PC-9 (cell line): ENCODE data around the gene RALGPS2. TPM values are rescaled to one million over a fixed set of nuclear protein-coding genes. Genes with fewer than 3 reads are reported as not detected.

ENCODE experiments used
- BruUV-seq: library from RNA; stranded (reverse); fragments of 400-500 nt; replicated peaks from 2 replicates; lab custom pipeline; 2021; lab: Mats Ljungman, UMichigan
- CTCF ChIA-PET: fragments of 300-600 bp; sonication (Branson Sonifier 250); formaldehyde crosslinking; loops from one replicate; lab custom pipeline; 2022; ENCODE audit warnings: antibody characterized with exemption; lab: Charles Lee
- POLR2A ChIA-PET: fragments of 300-600 bp; sonication (Branson Sonifier 250); formaldehyde crosslinking; loops from one replicate; lab custom pipeline; 2022; ENCODE audit warnings: antibody characterized with exemption; ENCODE audit not compliant: unreplicated experiment; lab: Charles Lee
- DNase-seq, 2 experiments: peaks; one replicate each; pipeline versions ENCODE4 v3.0.0 to v3.0.0-alpha.2; 2015 to 2022; ENCODE audit warnings: mixed read lengths in 1 of 2
- H2AFZ ChIP-seq: fragments of 200-600 bp; sonication (generic); 2 replicates; pipeline ENCODE4 v1.8.1; 2017; ENCODE audit warnings: antibody characterized with exemption
- H3F3A ChIP-seq: fragments of 200-600 bp; sonication (generic); 2 replicates; pipeline ENCODE4 v1.8.1; 2017; ENCODE audit warnings: antibody characterized with exemption, mild to moderate bottlenecking, low read depth; ENCODE audit not compliant: insufficient read depth
- H3K27ac ChIP-seq: fragments of 200-600 bp; sonication (generic); 2 replicates; pipeline ENCODE4 v1.6.1; 2016; ENCODE audit warnings: mixed run types
- H3K27me3 ChIP-seq: fragments of 200-600 bp; sonication (generic); 2 replicates; pipeline ENCODE4 v1.6.1; 2016; ENCODE audit warnings: low read depth, mixed run types; ENCODE audit not compliant: insufficient read depth
- H3K36me3 ChIP-seq: fragments of 200-600 bp; sonication (generic); 2 replicates; pipeline ENCODE4 v1.6.1; 2016; ENCODE audit warnings: low read depth, mixed run types
- H3K4me1 ChIP-seq: fragments of 200-600 bp; sonication (generic); replicated peaks from 2 replicates; pipeline ENCODE4 v1.6.1; 2016; ENCODE audit warnings: mixed run types; ENCODE audit not compliant: insufficient read depth
- H3K4me2 ChIP-seq: fragments of 200-600 bp; sonication (generic); 2 replicates; pipeline ENCODE4 v1.6.1; 2017; ENCODE audit warnings: mixed run types
- H3K4me3 ChIP-seq: fragments of 200-600 bp; sonication (generic); 2 replicates; pipeline ENCODE4 v1.6.1; 2016; ENCODE audit warnings: mixed run types
- H3K79me2 ChIP-seq: fragments of 200-600 bp; sonication (generic); 2 replicates; pipeline ENCODE4 v1.6.1; 2017; ENCODE audit warnings: low read depth, mixed run types
- H3K9me2 ChIP-seq: fragments of 200-600 bp; sonication (generic); 2 replicates; pipeline ENCODE4 v1.8.1; 2017; ENCODE audit warnings: mild to moderate bottlenecking; ENCODE audit not compliant: insufficient read depth
- H3K9me3 ChIP-seq: fragments of 200-600 bp; sonication (generic); 2 replicates; pipeline ENCODE4 v1.8.1; 2016; ENCODE audit warnings: low read depth; ENCODE audit not compliant: insufficient read depth
- H4K20me1 ChIP-seq: fragments of 200-600 bp; sonication (generic); 2 replicates; pipeline ENCODE4 v1.8.1; 2017; ENCODE audit not compliant: insufficient read depth
- EZH2 ChIP-seq: fragments of 200-600 bp; sonication (generic); IDR thresholded peaks from 2 replicates; pipeline ENCODE4 v1.8.0; 2017; ENCODE audit warnings: antibody characterized with exemption, low read depth
- intact Hi-C: fragments of 100-400 bp; cut with micrococcal nuclease; formaldehyde crosslinking; loops from one replicate; pipeline ENCODE4 v1.10.0; 2022; ENCODE audit not compliant: unreplicated experiment
- total RNA-seq: library from RNA; stranded (reverse); gene quantifications from 2 replicates; pipeline ENCODE4 v1.2.3, GENCODE V29; 2021
- TF ChIP-seq, protein P1 (sequence below): fragments of 200-600 bp; sonication (generic); conservative IDR thresholded peaks from 2 replicates; pipeline ENCODE4 v1.6.1; 2017; ENCODE audit warnings: mixed run types, antibody characterized with exemption, mild to moderate bottlenecking, moderate library complexity

RALGPS2 gene
- total RNA-seq, 1 experiment from 2014 or later, result 62.4 TPM

DNA sequence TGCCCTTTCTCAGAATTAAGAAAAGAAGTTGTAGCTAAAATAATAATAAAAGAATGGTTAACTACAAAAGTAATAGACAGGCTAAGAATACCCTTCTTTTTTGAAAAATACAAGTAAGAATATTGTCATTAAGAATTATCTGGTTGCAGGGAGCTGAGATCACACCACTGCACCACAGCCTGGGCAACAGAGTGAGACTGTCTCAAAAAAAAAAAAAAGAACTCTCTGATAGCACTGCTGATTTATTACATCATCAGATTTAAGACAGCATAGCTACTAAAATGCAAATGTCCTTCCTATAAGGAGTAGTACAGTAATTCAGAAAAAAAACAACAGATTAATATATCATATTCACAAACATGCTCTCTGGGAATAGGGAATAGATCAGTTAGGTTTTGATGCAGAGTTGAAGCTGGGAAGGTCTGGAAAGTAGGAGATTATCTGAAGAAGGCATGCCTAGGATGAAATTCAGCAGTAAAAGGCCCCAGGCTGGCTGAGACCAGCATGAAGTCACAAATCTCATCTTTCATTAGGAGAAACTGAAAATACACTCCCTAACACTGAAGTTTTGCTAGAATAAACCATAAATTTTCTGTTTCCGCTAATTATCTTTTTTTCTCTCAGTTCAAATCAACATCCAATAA lies 176.6 kb downstream of the RALGPS2 start:
- no peaks in the 10 kb centered on the region for H3K9me3 ChIP-seq
- H3K4me2 ChIP-seq, result no peak overlapping the region
- CTCF ChIA-PET, result no interaction called here
- H3K27me3 ChIP-seq, result no peaks in the 10 kb centered on the region
- no peak for DNase-seq
- TF ChIP-seq, protein P1, sequence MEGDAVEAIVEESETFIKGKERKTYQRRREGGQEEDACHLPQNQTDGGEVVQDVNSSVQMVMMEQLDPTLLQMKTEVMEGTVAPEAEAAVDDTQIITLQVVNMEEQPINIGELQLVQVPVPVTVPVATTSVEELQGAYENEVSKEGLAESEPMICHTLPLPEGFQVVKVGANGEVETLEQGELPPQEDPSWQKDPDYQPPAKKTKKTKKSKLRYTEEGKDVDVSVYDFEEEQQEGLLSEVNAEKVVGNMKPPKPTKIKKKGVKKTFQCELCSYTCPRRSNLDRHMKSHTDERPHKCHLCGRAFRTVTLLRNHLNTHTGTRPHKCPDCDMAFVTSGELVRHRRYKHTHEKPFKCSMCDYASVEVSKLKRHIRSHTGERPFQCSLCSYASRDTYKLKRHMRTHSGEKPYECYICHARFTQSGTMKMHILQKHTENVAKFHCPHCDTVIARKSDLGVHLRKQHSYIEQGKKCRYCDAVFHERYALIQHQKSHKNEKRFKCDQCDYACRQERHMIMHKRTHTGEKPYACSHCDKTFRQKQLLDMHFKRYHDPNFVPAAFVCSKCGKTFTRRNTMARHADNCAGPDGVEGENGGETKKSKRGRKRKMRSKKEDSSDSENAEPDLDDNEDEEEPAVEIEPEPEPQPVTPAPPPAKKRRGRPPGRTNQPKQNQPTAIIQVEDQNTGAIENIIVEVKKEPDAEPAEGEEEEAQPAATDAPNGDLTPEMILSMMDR, result no peak
- TF ChIP-seq EZH2, result no peak
- no peaks in the 10 kb centered on the region for H3K9me2 ChIP-seq
- POLR2A ChIA-PET, result interaction anchor here (1.1 kb wide), 1 partner anchor 10 kb away, joined by 5 read pairs; no protein-coding TSS in a partner anchor
- H3K79me2 ChIP-seq, result no peaks in the 10 kb centered on the region
- no peaks in the 10 kb centered on the region; the same call in 1 of the 2 replicates for H3F3A ChIP-seq
- no peak overlapping the region for H2AFZ ChIP-seq
- no peaks in the 10 kb centered on the region for H3K4me1 ChIP-seq
- H3K4me3 ChIP-seq, result no peak overlapping the region
- H4K20me1 ChIP-seq, result no peaks in the 10 kb centered on the region
- intact Hi-C loops, result no loop called here
- no TSS peak for BruUV-seq
- peaks cover 24% of the 10 kb centered on the region; the same call in 1 of the 2 replicates for H3K36me3 ChIP-seq
- H3K27ac ChIP-seq, result no peak overlapping the region

GRCh38 chr1:178908358-178908757 lies 183.3 kb downstream of the RALGPS2 start:
- intact Hi-C loops, result no loop called here
- no peak overlapping the region for H3K27ac ChIP-seq
- H3K4me3 ChIP-seq, result no peak overlapping the region
- CTCF ChIA-PET, result no interaction called here
- H3K4me1 ChIP-seq, result no peaks in the 10 kb centered on the region
- POLR2A ChIA-PET, result no interaction called here
- no peak overlapping the region for H3K4me2 ChIP-seq
- H3F3A ChIP-seq, result no peaks in the 10 kb centered on the region; the same call in 1 of the 2 replicates
- no peaks in the 10 kb centered on the region for H3K9me2 ChIP-seq
- no peaks in the 10 kb centered on the region for H3K79me2 ChIP-seq
- no peaks in the 10 kb centered on the region for H4K20me1 ChIP-seq
- peaks cover 6% of the 10 kb centered on the region; the same call in 1 of the 2 replicates for H3K9me3 ChIP-seq
- H2AFZ ChIP-seq, result no peak overlapping the region
- BruUV-seq, result no TSS peak
- peaks cover 57% of the 10 kb centered on the region; the same call in 1 of the 2 replicates for H3K36me3 ChIP-seq
- no peak for TF ChIP-seq EZH2
- TF ChIP-seq, protein P1, result no peak
- no peaks in the 10 kb centered on the region for H3K27me3 ChIP-seq
- no peak for DNase-seq

GRCh38 chr1:178910023-178910422 lies 185.0 kb downstream of the RALGPS2 start:
- no peaks in the 10 kb centered on the region for H3K4me1 ChIP-seq
- no peaks in the 10 kb centered on the region for H3K79me2 ChIP-seq
- no peaks in the 10 kb centered on the region for H3K9me2 ChIP-seq
- CTCF ChIA-PET, result interaction anchor here (0.5 kb wide), 1 partner anchor 339 kb away, joined by 3 read pairs; no protein-coding TSS in a partner anchor
- POLR2A ChIA-PET, result no interaction called here
- no peak overlapping the region for H3K4me3 ChIP-seq
- DNase-seq, result no peak
- no peak overlapping the region for H2AFZ ChIP-seq
- intact Hi-C loops, result no loop called here
- no peaks in the 10 kb centered on the region for H3K27me3 ChIP-seq
- no peaks in the 10 kb centered on the region; the same call in 1 of the 2 replicates for H3F3A ChIP-seq
- peaks cover 6% of the 10 kb centered on the region; the same call in 1 of the 2 replicates for H3K9me3 ChIP-seq
- no peak overlapping the region for H3K4me2 ChIP-seq
- TF ChIP-seq EZH2, result no peak
- TF ChIP-seq, protein P1, result no peak
- no TSS peak for BruUV-seq
- no peaks in the 10 kb centered on the region for H4K20me1 ChIP-seq
- no peak overlapping the region for H3K27ac ChIP-seq
- H3K36me3 ChIP-seq, result peaks cover 48% of the 10 kb centered on the region; the same call in 1 of the 2 replicates
